HUES48 (cell line): Measurements from ENCODE around the gene C2CD3.

Experiments
- H3K27ac ChIP-seq: one replicate; pipeline ENCODE4 v1.7.0; 2013; ENCODE audit warnings: low read depth, low read length, inconsistent platforms
- H3K27me3 ChIP-seq: 2 replicates; pipeline ENCODE4 v1.6.1; 2013; ENCODE audit warnings: mild to moderate bottlenecking, low read length; ENCODE audit not compliant: control insufficient read depth, insufficient read depth
- H3K36me3 ChIP-seq: 2 replicates; pipeline ENCODE4 v1.6.1; 2013; ENCODE audit warnings: low read length; ENCODE audit not compliant: control insufficient read depth, insufficient read depth
- H3K4me1 ChIP-seq: 2 replicates; pipeline ENCODE4 v1.6.1; 2013; ENCODE audit warnings: mild to moderate bottlenecking, low read length; ENCODE audit not compliant: control insufficient read depth, insufficient read depth
- H3K4me3 ChIP-seq: 2 replicates; pipeline ENCODE4 v1.5.1; 2013; ENCODE audit warnings: mild to moderate bottlenecking, low read depth, low read length
- H3K9ac ChIP-seq: 2 replicates; pipeline ENCODE4 v1.6.1; 2013; ENCODE audit warnings: mild to moderate bottlenecking, low read depth, low read length, moderate library complexity
- H3K9me3 ChIP-seq: 2 replicates; pipeline ENCODE4 v1.6.1; 2013; ENCODE audit warnings: low read length; ENCODE audit not compliant: control insufficient read depth, insufficient read depth

Gene C2CD3

DNA sequence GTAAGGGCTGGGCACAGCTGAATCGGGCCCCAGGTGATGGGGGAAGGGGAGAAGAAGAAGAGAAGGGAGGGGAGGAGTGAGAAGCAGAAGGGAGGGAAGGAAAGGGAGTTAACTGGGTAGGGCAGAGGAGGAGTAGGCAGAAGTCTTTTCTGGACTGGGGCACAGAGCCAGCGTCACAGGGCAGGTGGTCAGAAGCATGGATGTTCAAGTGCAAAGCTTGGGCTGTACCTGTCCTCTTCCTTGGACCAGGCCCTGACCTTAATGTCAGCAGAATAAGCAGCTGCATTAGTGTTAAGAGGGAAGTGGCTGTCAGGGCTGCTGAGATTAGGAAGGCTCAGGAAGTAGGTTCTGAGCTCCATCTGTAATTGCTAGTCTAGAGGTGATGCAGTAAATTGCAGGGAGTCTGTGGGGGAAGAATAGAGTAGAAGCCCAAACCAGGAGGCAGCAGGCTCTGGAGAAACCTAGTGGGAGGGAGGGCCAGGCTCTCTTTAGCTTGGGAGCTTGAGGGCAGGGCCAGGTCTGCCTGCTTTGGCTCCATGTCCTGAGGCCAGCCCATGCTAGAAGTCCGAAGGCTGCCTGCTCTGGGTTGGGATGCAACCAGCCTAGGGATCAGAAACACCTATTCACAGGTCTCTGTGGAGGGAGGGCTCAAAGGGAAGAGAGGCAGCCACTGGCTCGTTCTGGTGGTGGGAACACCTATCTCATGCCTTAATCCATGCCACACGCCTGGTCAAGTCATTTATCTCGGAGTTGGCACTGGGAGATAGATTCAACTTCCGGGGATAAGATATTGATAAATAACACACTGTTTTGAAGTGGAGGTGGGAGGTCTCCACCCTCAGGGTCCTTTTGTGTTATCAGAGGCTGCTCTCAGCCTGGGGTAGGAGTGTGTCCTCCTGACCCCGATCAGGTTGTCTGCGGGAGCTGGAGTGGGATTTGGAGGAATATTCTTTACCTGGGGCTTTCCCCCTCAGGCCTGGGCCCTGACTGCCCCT lies 160.2 kb downstream of the C2CD3 start:
- no peak overlapping the region for H3K9ac ChIP-seq
- no peaks in the 10 kb centered on the region for H3K27me3 ChIP-seq
- H3K27ac ChIP-seq: no peak overlapping the region
- no peak overlapping the region for H3K4me3 ChIP-seq
- no peaks in the 10 kb centered on the region for H3K9me3 ChIP-seq
- H3K4me1 ChIP-seq: no peaks in the 10 kb centered on the region
- peaks cover 12% of the 10 kb centered on the region; the same call in 1 of the 2 replicates for H3K36me3 ChIP-seq

DNA sequence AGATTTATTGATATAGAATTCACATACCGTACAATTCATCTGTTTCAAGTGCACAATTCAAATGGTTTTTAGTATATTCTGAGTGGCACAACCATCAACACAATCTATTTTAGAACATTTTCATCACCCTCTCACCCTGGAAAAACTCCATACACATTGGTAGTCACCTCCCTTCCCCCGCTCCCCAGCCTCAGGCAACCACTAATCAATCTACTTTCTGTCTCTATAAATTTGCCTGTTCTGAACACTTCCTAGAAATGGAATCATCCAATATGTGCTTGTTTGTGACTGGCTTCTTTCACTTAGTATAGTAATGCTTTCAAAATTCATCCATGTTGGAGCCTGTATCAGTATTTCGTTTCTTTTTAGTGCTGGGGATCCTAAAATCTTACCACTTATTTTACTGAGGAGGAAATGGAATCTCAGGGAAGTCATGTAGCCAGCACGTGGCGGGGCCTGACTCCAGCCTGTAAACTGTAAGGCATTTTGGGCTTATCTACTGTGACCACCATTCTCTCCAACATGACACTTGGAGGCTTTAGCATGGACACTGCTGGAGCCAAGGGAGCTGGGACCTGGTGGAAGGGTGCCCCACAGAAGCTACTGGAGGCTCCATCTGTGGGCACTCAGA lies 161.0 kb downstream of the C2CD3 start:
- no peaks in the 10 kb centered on the region for H3K9me3 ChIP-seq
- H3K4me3 ChIP-seq: no peak overlapping the region
- H3K9ac ChIP-seq: no peak overlapping the region
- no peaks in the 10 kb centered on the region for H3K4me1 ChIP-seq
- H3K27me3 ChIP-seq: no peaks in the 10 kb centered on the region
- H3K36me3 ChIP-seq: peaks cover 12% of the 10 kb centered on the region; the same call in 1 of the 2 replicates
- no peak overlapping the region for H3K27ac ChIP-seq

DNA sequence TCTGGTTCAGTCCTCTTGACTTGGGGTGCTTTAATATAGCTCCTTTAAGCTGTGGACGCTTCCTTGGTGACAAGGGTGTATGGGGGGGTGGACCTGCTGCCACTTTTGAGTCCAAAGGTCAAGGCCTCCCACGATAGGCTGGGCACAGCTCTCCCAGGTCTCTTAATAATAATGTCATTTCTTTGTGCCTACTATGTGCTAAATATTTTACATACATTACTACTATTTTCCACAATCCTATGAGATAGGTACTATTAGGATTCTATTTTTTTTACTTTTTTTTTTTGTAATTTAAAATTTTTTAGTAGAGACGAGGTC lies 161.6 kb downstream of the C2CD3 start:
- H3K4me1 ChIP-seq: no peaks in the 10 kb centered on the region

DNA sequence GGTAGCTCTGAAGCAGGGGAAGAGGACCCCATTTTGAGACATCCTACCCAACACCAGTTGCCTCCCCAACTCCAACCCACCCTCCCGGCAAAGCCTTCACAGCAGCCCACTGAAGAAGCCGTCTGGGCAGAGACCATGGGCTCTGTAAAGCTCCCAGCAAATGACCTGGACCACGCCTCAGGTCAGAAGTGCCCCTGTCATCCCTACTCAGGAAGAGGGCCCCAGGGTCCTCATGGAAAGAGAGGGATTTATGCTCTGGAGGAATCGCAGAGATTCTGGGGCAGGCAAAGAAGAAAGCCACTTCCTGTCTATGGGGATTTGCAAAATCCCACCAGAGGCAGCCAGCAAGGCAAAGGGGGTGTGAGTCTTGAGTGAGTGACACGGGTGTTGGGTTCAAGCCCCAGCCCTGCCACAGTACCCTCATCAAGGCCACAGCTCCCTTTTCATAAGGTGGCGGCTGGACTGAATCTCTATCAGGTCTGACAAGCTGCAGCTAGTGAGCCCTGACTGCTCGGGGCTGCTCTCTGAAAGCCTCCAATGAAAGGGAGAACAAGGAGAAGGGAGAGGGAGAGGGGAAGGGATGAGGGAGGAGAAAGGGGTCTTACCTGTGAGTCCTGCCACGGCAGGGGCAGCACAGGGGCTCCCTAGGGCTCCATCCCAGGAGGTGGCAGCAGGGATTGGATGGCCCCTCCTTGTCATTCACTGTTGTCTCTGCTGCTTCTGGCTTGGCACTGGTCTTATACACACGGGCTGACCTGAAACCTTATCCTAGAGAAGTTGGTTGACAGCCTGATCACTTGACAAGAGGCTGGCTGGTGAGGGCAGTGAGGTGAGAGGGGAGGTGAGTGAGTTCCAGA lies 162.2 kb downstream of the C2CD3 start, which contains the start of gene UCP3:
TSS of gene UCP3 (minus strand) at position 713 of the 857 bp plus-strand sequence. CDS start 2,043 bp downstream, outside the sequence.
- H3K36me3 ChIP-seq: peaks cover 12% of the 10 kb centered on the region; the same call in 1 of the 2 replicates
- no peak within 1 kb of the TSS for H3K9ac ChIP-seq
- H3K27ac ChIP-seq: no peak within 1 kb of the TSS
- H3K4me3 ChIP-seq: no peak within 1 kb of the TSS
- no peaks in the 10 kb centered on the region for H3K9me3 ChIP-seq
- H3K27me3 ChIP-seq: no peaks in the 10 kb centered on the region
- H3K4me1 ChIP-seq: no peaks in the 10 kb centered on the region

More for the DNA sequence above, 161.6 kb downstream of the C2CD3 start:
- Histone ChIP-seq H3K36me3 (peaks cover 12% of the 10 kb centered on the region; the same call in 1 of the 2 replicates), H3K9ac (no peak overlapping the region), H3K9me3 (no peaks in the 10 kb centered on the region), H3K27me3 (no peaks in the 10 kb centered on the region), H3K4me3 (no peak overlapping the region), H3K27ac (no peak overlapping the region)

DNA sequence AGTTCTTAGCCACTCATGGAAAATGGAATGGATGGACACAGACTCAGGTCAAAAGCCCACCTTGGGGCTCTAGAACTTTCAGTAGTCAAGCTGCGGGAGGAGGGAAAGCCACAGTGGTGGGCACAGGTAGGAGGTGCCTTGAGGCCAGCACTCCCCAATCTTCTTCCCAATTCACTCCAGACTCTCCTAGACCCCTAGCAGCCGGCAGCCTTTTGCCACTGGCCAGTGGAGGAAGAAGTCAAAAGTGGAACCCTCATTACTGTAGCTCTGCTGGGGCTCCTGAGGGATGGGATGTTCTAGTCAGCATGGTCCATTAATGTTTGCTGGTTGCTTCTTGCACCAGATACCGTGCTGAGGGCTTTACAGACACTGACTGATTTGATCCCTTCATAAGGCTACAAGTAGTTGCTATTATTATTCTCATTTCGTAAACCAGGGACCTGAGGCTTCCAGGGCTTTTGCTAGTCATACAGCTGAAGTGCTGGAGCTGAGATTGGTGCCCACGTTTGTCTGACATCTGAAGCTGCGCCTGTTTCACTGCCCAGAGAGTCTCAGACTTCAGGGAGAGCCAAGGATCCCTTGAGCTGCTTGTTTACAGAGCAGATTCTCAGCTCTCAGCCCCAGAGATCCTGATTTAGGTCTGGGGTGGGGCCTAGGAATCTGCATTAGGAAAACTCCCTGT lies 163.0 kb downstream of the C2CD3 start:
- Histone ChIP-seq H3K27me3 (no peaks in the 10 kb centered on the region), H3K27ac (no peak overlapping the region), H3K9me3 (no peaks in the 10 kb centered on the region), H3K36me3 (peaks cover 7% of the 10 kb centered on the region; the same call in 1 of the 2 replicates), H3K9ac (no peak overlapping the region), H3K4me1 (no peaks in the 10 kb centered on the region), H3K4me3 (no peak overlapping the region)

DNA sequence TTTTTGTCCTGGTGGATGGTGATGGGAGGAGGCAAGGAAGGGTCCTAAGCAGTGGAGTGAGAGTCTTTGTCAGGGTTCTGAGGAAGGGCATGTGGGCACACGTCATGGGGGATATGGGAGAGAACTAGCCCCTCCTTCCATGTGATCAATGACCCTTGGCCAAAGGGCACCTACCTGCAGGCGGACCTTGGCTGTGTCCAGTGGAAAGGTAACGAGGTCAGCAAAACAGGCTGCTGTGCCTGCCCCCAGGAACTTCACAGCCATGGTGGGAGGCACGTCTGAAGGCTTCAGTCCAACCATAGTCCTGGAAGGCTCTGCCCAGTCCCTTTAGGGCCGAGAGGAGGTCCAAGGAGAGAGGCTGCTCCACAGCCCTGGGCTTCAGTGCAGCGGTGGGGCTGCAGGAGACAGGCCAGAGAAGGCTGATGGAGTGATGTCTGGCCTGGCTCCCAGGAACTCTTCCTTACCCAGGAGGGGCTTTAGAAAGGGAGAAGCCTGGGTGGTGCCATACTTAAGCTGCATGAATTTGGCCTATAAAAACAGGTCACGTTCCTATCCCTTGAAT lies 164.0 kb downstream of the C2CD3 start:
- Histone ChIP-seq H3K4me3 (no peak overlapping the region), H3K9ac (no peak overlapping the region), H3K4me1 (no peaks in the 10 kb centered on the region), H3K27me3 (no peaks in the 10 kb centered on the region), H3K27ac (no peak overlapping the region), H3K9me3 (no peaks in the 10 kb centered on the region), H3K36me3 (0 out of 2 replicates have a peak, but pooled peaks cover 1% of the 10 kb centered on the region)

DNA sequence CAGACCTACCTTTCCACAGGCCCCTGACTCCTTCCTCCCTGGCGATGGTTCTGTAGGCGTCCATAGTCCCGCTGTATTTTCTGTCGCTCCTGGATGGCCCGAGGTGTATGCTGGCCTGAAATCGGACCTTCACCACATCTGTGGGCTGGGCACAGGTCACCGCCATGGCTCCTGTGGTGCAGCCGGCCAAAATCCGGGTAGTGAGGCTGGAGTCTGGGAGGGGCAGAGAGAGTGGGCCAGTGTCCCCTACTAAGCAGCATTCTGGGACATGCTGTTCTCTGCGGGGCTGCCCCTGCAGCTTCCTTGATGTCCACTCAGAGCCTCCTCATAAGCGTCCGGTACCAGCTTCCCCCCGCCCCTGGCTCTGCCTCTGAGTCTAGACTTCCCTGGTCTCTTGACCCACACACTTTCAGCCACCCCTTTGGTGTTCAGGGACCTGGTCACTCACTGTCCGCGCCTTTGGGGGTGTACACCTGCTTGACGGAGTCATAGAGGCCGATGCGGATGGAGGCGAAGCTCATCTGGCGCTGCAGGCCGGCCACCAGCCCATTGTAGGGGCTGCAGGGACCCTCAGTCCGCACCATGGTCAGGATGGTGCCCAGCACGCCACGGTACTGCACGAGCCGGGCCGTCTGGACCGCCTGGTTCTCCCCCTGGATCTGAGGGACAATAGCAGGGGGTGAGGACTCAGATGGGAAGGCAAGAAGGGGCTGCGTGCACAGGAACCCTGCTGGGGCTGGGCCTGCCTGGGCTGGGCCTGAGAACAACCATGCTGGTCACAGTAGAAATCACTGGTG lies 164.9 kb downstream of the C2CD3 start:
- Histone ChIP-seq H3K27ac (no peak overlapping the region), H3K4me3 (no peak overlapping the region), H3K9ac (no peak overlapping the region), H3K36me3 (no peaks in the 10 kb centered on the region), H3K27me3 (no peaks in the 10 kb centered on the region), H3K4me1 (no peaks in the 10 kb centered on the region), H3K9me3 (no peaks in the 10 kb centered on the region)

DNA sequence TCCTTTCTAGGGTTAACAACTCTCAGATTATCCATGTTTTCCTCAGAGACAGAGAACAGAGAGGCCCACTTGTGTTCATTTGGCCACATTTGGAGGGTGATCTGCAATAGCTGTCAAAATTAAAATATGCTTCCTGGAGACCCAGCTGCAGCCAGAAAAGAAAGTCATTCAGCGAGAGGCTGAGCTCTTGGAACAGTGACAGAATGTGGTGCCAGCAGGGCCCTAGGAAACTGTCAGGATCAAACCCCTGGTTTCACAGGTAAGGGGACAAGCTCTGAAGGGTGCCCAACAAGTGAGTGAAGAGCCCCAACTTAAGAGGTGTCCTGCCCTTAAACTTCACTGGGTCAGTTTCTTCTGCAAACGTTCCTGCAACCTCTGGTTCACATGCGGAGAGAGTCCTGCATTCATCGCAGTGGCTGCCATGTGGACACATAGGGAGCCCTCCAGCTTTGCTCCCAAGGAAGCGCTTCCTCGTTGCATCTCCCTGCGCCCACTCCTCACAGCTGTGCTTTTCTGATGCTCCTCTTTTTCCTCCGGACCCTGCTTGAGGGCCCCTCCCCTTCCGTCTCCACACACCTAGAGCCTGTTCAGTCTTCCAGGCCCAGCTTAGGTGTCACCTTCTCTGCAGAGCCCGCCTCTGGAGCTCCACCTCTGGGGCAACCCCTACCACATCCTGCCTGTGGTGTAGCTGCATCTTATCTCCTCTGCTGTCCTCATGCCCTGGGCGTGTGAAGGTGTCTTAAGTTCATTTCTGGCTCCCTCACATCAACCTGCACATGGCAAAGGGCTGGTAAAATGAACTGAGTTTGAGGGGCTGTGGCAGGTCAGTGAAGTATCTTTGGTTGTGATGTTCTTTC lies 165.8 kb downstream of the C2CD3 start:
- H3K9me3 ChIP-seq: no peaks in the 10 kb centered on the region
- peaks cover 5% of the 10 kb centered on the region; the same call in 1 of the 2 replicates for H3K4me1 ChIP-seq
- no peak overlapping the region for H3K27ac ChIP-seq
- H3K4me3 ChIP-seq: no peak overlapping the region
- no peaks in the 10 kb centered on the region for H3K36me3 ChIP-seq
- no peak overlapping the region for H3K9ac ChIP-seq
- H3K27me3 ChIP-seq: no peaks in the 10 kb centered on the region

DNA sequence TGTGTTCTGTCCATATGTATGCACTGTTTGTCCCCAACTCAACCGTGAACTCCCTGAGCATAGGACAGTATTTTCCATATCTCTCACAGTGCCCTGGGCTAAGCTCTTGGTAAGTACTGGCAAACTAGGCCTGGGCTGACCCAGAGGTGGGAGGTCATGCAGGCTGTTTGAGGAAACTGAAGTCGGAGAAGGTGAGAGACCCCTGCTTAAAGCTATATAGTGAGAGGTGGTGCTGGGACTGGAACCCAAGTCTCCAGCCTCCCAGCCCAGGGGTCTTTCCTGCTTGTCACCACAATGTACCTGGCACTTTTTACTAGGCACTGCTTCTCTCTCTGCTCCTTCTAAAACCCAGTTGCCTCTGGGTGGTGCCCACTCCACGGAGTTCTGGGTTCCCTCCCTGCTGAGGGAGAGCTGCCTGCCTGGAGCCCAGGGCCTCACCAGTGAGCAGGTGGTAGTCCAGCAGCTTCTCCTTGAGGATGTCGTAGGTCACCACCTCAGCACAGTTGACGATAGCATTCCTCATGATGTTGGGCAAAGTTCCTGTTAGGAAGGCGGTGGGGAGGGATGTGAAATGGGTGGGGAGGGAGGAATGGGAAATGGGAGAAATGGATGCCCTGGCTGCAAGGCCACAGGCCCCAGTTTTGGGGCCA lies 166.6 kb downstream of the C2CD3 start:
- no peak overlapping the region for H3K4me3 ChIP-seq

More for the DNA sequence above, 166.6 kb downstream of the C2CD3 start:
- no peaks in the 10 kb centered on the region for H3K9me3 ChIP-seq
- no peaks in the 10 kb centered on the region for H3K36me3 ChIP-seq
- H3K27ac ChIP-seq: no peak overlapping the region
- no peaks in the 10 kb centered on the region for H3K27me3 ChIP-seq
- no peak overlapping the region for H3K9ac ChIP-seq
- H3K4me1 ChIP-seq: peaks cover 5% of the 10 kb centered on the region; the same call in 1 of the 2 replicates
